HL-60 (cell line): Measurements from ENCODE around the gene TJP3.

Source experiments
- DNase-seq, 2 experiments: peaks; one replicate each; pipeline ENCODE4 v3.0.0-alpha.2; 2010 to 2020; ENCODE audit warnings: low read depth in 1 of 2, low spot score in 1 of 2
- H3K27ac ChIP-seq: fragments of 250-450 bp; sonication (Bioruptor Pico); replicated peaks from 2 replicates; pipeline ENCODE4 v1.5.1; 2020; ENCODE audit warnings: mild to moderate bottlenecking, moderate library complexity
- H3K27me3 ChIP-seq: fragments of 250-450 bp; sonication (Bioruptor Pico); 2 replicates; pipeline ENCODE4 v1.5.1; 2021; ENCODE audit warnings: mild to moderate bottlenecking, moderate library complexity; ENCODE audit not compliant: insufficient read depth, poor library complexity, severe bottlenecking
- H3K4me3 ChIP-seq: replicated peaks from 2 replicates; pipeline ENCODE4 v1.5.1; 2011; ENCODE audit warnings: mild to moderate bottlenecking, control low read depth, low read length; ENCODE audit not compliant: insufficient read depth
- GABPA ChIP-seq: IDR thresholded peaks from 2 replicates; pipeline ENCODE4 v1.6.1; 2012; ENCODE audit warnings: low read depth
- POLR2AphosphoS5 ChIP-seq: IDR thresholded peaks from 2 replicates; pipeline ENCODE4 v1.6.1; 2012; ENCODE audit warnings: low read depth
- SPI1 ChIP-seq: IDR thresholded peaks from 2 replicates; pipeline ENCODE4 v1.6.1; 2012; ENCODE audit warnings: low read depth, mild to moderate bottlenecking, borderline replicate concordance
- TF ChIP-seq, protein P1 (sequence below): IDR thresholded peaks from 2 replicates; pipeline ENCODE4 v1.6.1; 2012; ENCODE audit warnings: low read depth; ENCODE audit not compliant: insufficient replicate concordance
- TF ChIP-seq, protein P2 (sequence below): IDR thresholded peaks from one replicate; pipeline ENCODE4 v1.5.1; 2011; ENCODE audit warnings: low read length, control low read depth, inconsistent platforms; ENCODE audit not compliant: insufficient read depth

TJP3 gene

DNA sequence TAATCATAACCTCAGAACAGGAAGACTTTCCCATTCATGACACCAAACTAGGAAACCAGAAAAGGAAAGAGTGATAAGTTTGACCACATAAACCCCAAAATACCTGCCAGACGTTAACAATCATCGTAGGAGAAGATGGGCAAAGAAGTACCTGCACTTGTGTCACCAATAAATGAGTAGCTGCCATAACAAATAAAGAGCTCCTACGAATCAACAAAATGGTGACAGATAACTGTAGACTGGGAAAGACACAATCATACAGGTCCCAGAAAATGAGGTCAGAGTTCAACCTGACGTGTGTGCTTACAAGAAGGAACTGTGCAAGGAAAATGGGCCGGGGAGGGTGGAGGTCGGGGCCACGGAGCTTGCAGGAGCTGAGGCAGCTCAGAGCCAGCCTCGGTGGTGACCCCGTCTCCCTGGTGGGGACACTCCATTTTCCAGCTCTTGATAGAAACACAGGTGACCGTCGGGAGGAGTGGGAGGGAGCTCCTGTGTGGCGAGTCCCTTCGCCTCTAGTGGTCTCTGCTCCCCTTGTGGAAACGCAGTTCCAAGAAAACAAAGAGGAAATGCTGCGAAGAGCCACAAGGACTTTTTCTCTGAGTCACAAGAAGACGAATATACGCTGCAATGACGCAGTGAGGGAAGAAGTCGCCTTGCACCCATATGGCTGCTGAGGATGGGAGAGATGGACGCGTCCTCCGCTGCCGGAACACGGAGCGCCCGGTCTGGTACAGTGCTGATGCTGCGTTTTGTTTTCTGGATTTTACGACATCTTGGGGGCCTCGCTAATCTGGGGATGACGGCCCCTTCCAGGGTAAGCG is 17.4 kb upstream of the TJP3 start:
- Histone ChIP-seq H3K27me3 (no peaks in the 10 kb centered on the region), H3K27ac (no peak overlapping the region), H3K4me3 (no peak overlapping the region)
- DNase-seq: no peak
- TF ChIP-seq, protein P1, sequence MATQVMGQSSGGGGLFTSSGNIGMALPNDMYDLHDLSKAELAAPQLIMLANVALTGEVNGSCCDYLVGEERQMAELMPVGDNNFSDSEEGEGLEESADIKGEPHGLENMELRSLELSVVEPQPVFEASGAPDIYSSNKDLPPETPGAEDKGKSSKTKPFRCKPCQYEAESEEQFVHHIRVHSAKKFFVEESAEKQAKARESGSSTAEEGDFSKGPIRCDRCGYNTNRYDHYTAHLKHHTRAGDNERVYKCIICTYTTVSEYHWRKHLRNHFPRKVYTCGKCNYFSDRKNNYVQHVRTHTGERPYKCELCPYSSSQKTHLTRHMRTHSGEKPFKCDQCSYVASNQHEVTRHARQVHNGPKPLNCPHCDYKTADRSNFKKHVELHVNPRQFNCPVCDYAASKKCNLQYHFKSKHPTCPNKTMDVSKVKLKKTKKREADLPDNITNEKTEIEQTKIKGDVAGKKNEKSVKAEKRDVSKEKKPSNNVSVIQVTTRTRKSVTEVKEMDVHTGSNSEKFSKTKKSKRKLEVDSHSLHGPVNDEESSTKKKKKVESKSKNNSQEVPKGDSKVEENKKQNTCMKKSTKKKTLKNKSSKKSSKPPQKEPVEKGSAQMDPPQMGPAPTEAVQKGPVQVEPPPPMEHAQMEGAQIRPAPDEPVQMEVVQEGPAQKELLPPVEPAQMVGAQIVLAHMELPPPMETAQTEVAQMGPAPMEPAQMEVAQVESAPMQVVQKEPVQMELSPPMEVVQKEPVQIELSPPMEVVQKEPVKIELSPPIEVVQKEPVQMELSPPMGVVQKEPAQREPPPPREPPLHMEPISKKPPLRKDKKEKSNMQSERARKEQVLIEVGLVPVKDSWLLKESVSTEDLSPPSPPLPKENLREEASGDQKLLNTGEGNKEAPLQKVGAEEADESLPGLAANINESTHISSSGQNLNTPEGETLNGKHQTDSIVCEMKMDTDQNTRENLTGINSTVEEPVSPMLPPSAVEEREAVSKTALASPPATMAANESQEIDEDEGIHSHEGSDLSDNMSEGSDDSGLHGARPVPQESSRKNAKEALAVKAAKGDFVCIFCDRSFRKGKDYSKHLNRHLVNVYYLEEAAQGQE: no peak
- TF ChIP-seq POLR2AphosphoS5: no peak
- no peak for TF ChIP-seq SPI1
- TF ChIP-seq, protein P2, sequence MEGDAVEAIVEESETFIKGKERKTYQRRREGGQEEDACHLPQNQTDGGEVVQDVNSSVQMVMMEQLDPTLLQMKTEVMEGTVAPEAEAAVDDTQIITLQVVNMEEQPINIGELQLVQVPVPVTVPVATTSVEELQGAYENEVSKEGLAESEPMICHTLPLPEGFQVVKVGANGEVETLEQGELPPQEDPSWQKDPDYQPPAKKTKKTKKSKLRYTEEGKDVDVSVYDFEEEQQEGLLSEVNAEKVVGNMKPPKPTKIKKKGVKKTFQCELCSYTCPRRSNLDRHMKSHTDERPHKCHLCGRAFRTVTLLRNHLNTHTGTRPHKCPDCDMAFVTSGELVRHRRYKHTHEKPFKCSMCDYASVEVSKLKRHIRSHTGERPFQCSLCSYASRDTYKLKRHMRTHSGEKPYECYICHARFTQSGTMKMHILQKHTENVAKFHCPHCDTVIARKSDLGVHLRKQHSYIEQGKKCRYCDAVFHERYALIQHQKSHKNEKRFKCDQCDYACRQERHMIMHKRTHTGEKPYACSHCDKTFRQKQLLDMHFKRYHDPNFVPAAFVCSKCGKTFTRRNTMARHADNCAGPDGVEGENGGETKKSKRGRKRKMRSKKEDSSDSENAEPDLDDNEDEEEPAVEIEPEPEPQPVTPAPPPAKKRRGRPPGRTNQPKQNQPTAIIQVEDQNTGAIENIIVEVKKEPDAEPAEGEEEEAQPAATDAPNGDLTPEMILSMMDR: no peak
- TF ChIP-seq GABPA: no peak

DNA sequence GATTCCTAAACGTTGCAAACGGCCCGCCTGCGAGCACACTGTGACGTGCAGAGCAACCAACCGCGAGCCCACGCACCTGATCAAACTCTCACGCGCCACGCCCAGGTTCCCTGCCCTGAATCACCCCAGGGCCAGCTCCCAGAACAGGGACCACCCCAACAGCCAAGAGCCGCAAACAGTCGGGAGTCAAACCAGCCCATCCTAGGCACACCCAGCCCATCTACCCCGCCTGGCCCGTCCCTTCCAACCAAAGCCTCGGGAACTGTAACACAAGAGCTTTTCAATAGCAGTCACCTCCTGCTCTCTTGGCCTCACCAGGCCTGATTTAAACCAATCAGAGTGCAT is 16.8 kb upstream of the TJP3 start:
- Histone ChIP-seq H3K27me3 (no peaks in the 10 kb centered on the region), H3K27ac (no peak overlapping the region), H3K4me3 (no peak overlapping the region)
- TF ChIP-seq, protein P2: no peak
- TF ChIP-seq POLR2AphosphoS5 (no peak), GABPA (no peak), SPI1 (no peak)
- TF ChIP-seq, protein P1: no peak
- DNase-seq: no peak

DNA sequence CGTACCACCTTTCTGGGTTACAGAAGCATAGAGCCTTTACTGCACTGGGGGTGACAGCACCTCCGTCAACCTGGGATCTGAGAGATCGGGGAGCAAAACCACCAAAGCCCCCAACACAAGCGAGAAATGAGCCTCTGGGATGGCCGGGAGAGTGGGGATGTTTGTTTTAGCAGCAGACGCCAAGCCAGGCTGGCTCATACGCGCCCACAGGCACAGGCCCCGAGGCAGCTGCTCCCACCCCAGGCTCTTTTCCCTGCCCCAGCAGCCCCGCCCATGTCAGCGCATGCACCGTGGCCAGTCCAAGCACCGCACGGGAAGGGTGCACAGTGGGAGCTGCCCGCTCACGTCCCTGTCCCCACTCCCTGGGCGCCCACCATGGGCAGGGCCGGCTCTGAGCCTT is 16.5 kb upstream of the TJP3 start:
- no peaks in the 10 kb centered on the region for H3K27me3 ChIP-seq
- no peak overlapping the region for H3K4me3 ChIP-seq
- TF ChIP-seq GABPA (no peak), POLR2AphosphoS5 (no peak), SPI1 (no peak)
- TF ChIP-seq, protein P2: no peak
- TF ChIP-seq, protein P1: no peak
- no peak for DNase-seq
- no peak overlapping the region for H3K27ac ChIP-seq
